DOHH2 (cell line): Measurements from ENCODE around the gene SHMT1.
"Not testable (repeated sequence)": the region's sequence is repeated elsewhere in the genome, so short reads cannot be mapped to it uniquely, and the experiment has no call there.

Experiments
- EZH2phosphoT487 ChIP-seq: fragments of 200-600 bp; sonication (generic); IDR thresholded peaks from 2 replicates; pipeline ENCODE4 v1.6.1; 2017; ENCODE audit warnings: borderline replicate concordance, mild to moderate bottlenecking, antibody characterized with exemption, low read length, moderate library complexity, mixed read lengths
- TF ChIP-seq, protein P1 (sequence below): fragments of 200-600 bp; sonication (generic); IDR thresholded peaks from one replicate; pipeline ENCODE4 v1.5.1; 2014; ENCODE audit warnings: antibody characterized with exemption, mild to moderate bottlenecking, low read depth, low read length; ENCODE audit not compliant: poor library complexity, severe bottlenecking

GRCh38 chr17:18388728-18389127, 25.4 kb upstream of the SHMT1 start:
- TF ChIP-seq, protein P1, sequence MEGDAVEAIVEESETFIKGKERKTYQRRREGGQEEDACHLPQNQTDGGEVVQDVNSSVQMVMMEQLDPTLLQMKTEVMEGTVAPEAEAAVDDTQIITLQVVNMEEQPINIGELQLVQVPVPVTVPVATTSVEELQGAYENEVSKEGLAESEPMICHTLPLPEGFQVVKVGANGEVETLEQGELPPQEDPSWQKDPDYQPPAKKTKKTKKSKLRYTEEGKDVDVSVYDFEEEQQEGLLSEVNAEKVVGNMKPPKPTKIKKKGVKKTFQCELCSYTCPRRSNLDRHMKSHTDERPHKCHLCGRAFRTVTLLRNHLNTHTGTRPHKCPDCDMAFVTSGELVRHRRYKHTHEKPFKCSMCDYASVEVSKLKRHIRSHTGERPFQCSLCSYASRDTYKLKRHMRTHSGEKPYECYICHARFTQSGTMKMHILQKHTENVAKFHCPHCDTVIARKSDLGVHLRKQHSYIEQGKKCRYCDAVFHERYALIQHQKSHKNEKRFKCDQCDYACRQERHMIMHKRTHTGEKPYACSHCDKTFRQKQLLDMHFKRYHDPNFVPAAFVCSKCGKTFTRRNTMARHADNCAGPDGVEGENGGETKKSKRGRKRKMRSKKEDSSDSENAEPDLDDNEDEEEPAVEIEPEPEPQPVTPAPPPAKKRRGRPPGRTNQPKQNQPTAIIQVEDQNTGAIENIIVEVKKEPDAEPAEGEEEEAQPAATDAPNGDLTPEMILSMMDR: not testable (repeated sequence)
- not testable (repeated sequence) for TF ChIP-seq EZH2phosphoT487
